ENCODE measurements around the gene LMX1B. TPM values are rescaled to one million over a fixed set of nuclear protein-coding genes. Genes with fewer than 3 reads are reported as not detected.

Gene LMX1B
- total and polyA plus RNA-seq, 8 donors, result 0.20 TPM; not detected in 7

GRCh38 chr9:126635661-126636439 lies 22.1 kb downstream of the LMX1B start:
- no peaks in the 10 kb centered on the region for H3K9me3 ChIP-seq
- no peak overlapping the region for H3K27ac ChIP-seq
- no peaks in the 10 kb centered on the region for H3K36me3 ChIP-seq
- 57 to 96% (median 73%) methylated on average over 2 to 3 of the region's 3 CpGs for WGBS, 5 donors
- no peak for DNase-seq
- intact Hi-C loops (cut with DNase I; ENCODE audit: low total_unique reads), result no loop called here
- TF ChIP-seq POLR2AphosphoS5 (IDR thresholded peaks at IDR 0.05) (no peak), POLR2A (IDR thresholded peaks at IDR 0.05) (no peak), EP300 (IDR thresholded peaks at IDR 0.05) (no peak)
- TF ChIP-seq, protein P1, sequence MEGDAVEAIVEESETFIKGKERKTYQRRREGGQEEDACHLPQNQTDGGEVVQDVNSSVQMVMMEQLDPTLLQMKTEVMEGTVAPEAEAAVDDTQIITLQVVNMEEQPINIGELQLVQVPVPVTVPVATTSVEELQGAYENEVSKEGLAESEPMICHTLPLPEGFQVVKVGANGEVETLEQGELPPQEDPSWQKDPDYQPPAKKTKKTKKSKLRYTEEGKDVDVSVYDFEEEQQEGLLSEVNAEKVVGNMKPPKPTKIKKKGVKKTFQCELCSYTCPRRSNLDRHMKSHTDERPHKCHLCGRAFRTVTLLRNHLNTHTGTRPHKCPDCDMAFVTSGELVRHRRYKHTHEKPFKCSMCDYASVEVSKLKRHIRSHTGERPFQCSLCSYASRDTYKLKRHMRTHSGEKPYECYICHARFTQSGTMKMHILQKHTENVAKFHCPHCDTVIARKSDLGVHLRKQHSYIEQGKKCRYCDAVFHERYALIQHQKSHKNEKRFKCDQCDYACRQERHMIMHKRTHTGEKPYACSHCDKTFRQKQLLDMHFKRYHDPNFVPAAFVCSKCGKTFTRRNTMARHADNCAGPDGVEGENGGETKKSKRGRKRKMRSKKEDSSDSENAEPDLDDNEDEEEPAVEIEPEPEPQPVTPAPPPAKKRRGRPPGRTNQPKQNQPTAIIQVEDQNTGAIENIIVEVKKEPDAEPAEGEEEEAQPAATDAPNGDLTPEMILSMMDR (IDR thresholded peaks at IDR 0.05), result no peak
- H3K4me1 ChIP-seq, result peaks cover 0 to 16% (median 5%) of the 10 kb centered on the region in 4 donors
- H3K27me3 ChIP-seq, result peaks cover 10 to 99% (median 42%) of the 10 kb centered on the region in 3 donors
- no peak overlapping the region for H3K4me3 ChIP-seq

GRCh38 chr9:126636983-126637798 lies 23.5 kb downstream of the LMX1B start:
- Histone ChIP-seq H3K27ac (no peak overlapping the region), H3K9me3 (no peaks in the 10 kb centered on the region), H3K36me3 (no peaks in the 10 kb centered on the region), H3K27me3 (peaks cover 10 to 99% (median 32%) of the 10 kb centered on the region in 3 donors), H3K4me1 (peaks cover 0 to 16% (median 5%) of the 10 kb centered on the region in 4 donors), H3K4me3 (no peak overlapping the region)
- 28 to 54% (median 44%) methylated on average over 3 to 17 of the region's 17 CpGs for WGBS, 5 donors
- peak in 1 of 2 donors; percentile 58 for DNase-seq
- intact Hi-C loops (cut with DNase I; ENCODE audit: low total_unique reads), result no loop called here
- TF ChIP-seq EP300 (IDR thresholded peaks at IDR 0.05) (no peak), POLR2AphosphoS5 (IDR thresholded peaks at IDR 0.05) (no peak), POLR2A (IDR thresholded peaks at IDR 0.05) (no peak)
- TF ChIP-seq, protein P1 (IDR thresholded peaks at IDR 0.05), result no peak

- Histone ChIP-seq H3K27ac (no peak overlapping the region), H3K4me1 (peaks cover 0 to 16% (median 5%) of the 10 kb centered on the region in 4 donors), H3K9me3 (no peaks in the 10 kb centered on the region), H3K36me3 (no peaks in the 10 kb centered on the region), H3K4me3 (peak overlapping the region in 1 of 4 donors; percentile 3), H3K27me3 (peaks cover 10 to 99% (median 35%) of the 10 kb centered on the region in 3 donors)
- intact Hi-C loops (cut with DNase I; ENCODE audit: low total_unique reads), result no loop called here
- TF ChIP-seq, protein P1 (IDR thresholded peaks at IDR 0.05), result no peak
- TF ChIP-seq POLR2A (IDR thresholded peaks at IDR 0.05), result no peak
- no peak for TF ChIP-seq POLR2AphosphoS5 (IDR thresholded peaks at IDR 0.05)
- no peak for TF ChIP-seq EP300 (IDR thresholded peaks at IDR 0.05)
- 2 to 4% (median 4%) methylated on average over 30 of the region's 30 CpGs for WGBS, 5 donors
- DNase-seq, result no peak
Observed at GRCh38 chr9:126638571-126639132, 24.9 kb downstream of the LMX1B start.

GRCh38 chr9:126639318-126640000 lies 25.7 kb downstream of the LMX1B start:
- Histone ChIP-seq H3K4me3 (no peak overlapping the region), H3K36me3 (no peaks in the 10 kb centered on the region), H3K4me1 (peaks cover 0 to 16% (median 5%) of the 10 kb centered on the region in 4 donors), H3K27me3 (peaks cover 10 to 99% (median 41%) of the 10 kb centered on the region in 3 donors), H3K27ac (no peak overlapping the region), H3K9me3 (no peaks in the 10 kb centered on the region)
- DNase-seq, result no peak
- intact Hi-C loops (cut with DNase I; ENCODE audit: low total_unique reads), result no loop called here
- TF ChIP-seq POLR2A (IDR thresholded peaks at IDR 0.05) (no peak), POLR2AphosphoS5 (IDR thresholded peaks at IDR 0.05) (no peak), EP300 (IDR thresholded peaks at IDR 0.05) (no peak)
- TF ChIP-seq, protein P1 (IDR thresholded peaks at IDR 0.05), result no peak
- 54 to 68% (median 59%) methylated on average over 10 to 12 of the region's 12 CpGs for WGBS, 5 donors

All from stomach (tissue), 9 donors.